ENCODE data around the gene CCDC97. TPM values are rescaled to one million over a fixed set of nuclear protein-coding genes. Genes with fewer than 3 reads are reported as not detected.

CCDC97 gene
- total RNA-seq, 1 donor from 2014 or later: 18.1 TPM

GRCh38 chr19:41274802-41275201 lies 35.2 kb upstream of the CCDC97 start:
- Histone ChIP-seq H3K27ac (ENCODE audit: low read depth, low read length) (no peak overlapping the region), H3K36me3 (ENCODE audit: insufficient read depth, low read length) (peaks cover 90% of the 10 kb centered on the region), H3K4me1 (ENCODE audit: insufficient read depth, low read length) (no peaks in the 10 kb centered on the region), H3K9me3 (ENCODE audit: insufficient read depth, low read depth, low read length) (no peaks in the 10 kb centered on the region), H3K27me3 (ENCODE audit: insufficient read depth, low read length) (no peaks in the 10 kb centered on the region), H3K9ac (ENCODE audit: low read length) (no peak overlapping the region), H3K4me2 (ENCODE audit: low read length) (no peak overlapping the region), H3K4me3 (ENCODE audit: insufficient read depth, low read depth, low read length) (no peak overlapping the region), H3K79me2 (ENCODE audit: insufficient read depth, low read length) (peaks cover 65% of the 10 kb centered on the region), H2AFZ (ENCODE audit: low read depth, low read length) (no peak overlapping the region), H4K20me1 (ENCODE audit: insufficient read depth, low read length) (peaks cover 71% of the 10 kb centered on the region)
- Mint-ChIP-seq H3K27me3 (ENCODE audit: low read depth, unreplicated experiment) (no peaks in the 10 kb centered on the region), H3K4me1 (ENCODE audit: low read depth, unreplicated experiment) (no peaks in the 10 kb centered on the region), H3K4me3 (ENCODE audit: unreplicated experiment) (no peak overlapping the region), H3K9me3 (ENCODE audit: unreplicated experiment) (no peaks in the 10 kb centered on the region), H3K36me3 (ENCODE audit: low read depth, unreplicated experiment) (peaks cover 24% of the 10 kb centered on the region), H3K27ac (ENCODE audit: unreplicated experiment) (peak overlapping the region; percentile 58)
- DNase-seq (ENCODE audit: low read depth) (no peak), FAIRE-seq (no peak)
- no peak for TF ChIP-seq EZH2 (IDR thresholded peaks at IDR 0.05; ENCODE audit: insufficient read depth, low read length)
- no peak for TF ChIP-seq CTCF (IDR thresholded peaks at IDR 0.05; ENCODE audit: insufficient read depth, low read depth, low read length)

GRCh38 chr19:41276231-41276630 lies 33.7 kb upstream of the CCDC97 start:
- Histone ChIP-seq H3K4me1 (ENCODE audit: insufficient read depth, low read length) (no peaks in the 10 kb centered on the region), H4K20me1 (ENCODE audit: insufficient read depth, low read length) (peaks cover 77% of the 10 kb centered on the region), H3K36me3 (ENCODE audit: insufficient read depth, low read length) (peaks cover 95% of the 10 kb centered on the region), H2AFZ (ENCODE audit: low read depth, low read length) (no peak overlapping the region), H3K79me2 (ENCODE audit: insufficient read depth, low read length) (peaks cover 56% of the 10 kb centered on the region), H3K27ac (ENCODE audit: low read depth, low read length) (no peak overlapping the region), H3K9ac (ENCODE audit: low read length) (no peak overlapping the region), H3K4me3 (ENCODE audit: insufficient read depth, low read depth, low read length) (no peak overlapping the region), H3K9me3 (ENCODE audit: insufficient read depth, low read depth, low read length) (no peaks in the 10 kb centered on the region), H3K4me2 (ENCODE audit: low read length) (no peak overlapping the region), H3K27me3 (ENCODE audit: insufficient read depth, low read length) (no peaks in the 10 kb centered on the region)
- no peak for FAIRE-seq
- DNase-seq (ENCODE audit: low read depth): no peak
- Mint-ChIP-seq H3K4me3 (ENCODE audit: unreplicated experiment) (peak overlapping the region; percentile 5), H3K9me3 (ENCODE audit: unreplicated experiment) (no peaks in the 10 kb centered on the region), H3K4me1 (ENCODE audit: low read depth, unreplicated experiment) (no peaks in the 10 kb centered on the region), H3K27ac (ENCODE audit: unreplicated experiment) (no peak overlapping the region), H3K36me3 (ENCODE audit: low read depth, unreplicated experiment) (peaks cover 21% of the 10 kb centered on the region), H3K27me3 (ENCODE audit: low read depth, unreplicated experiment) (no peaks in the 10 kb centered on the region)
- TF ChIP-seq CTCF (IDR thresholded peaks at IDR 0.05; ENCODE audit: insufficient read depth, low read depth, low read length) (no peak), EZH2 (IDR thresholded peaks at IDR 0.05; ENCODE audit: insufficient read depth, low read length) (no peak)

GRCh38 chr19:41278478-41278877 lies 31.5 kb upstream of the CCDC97 start:
- TF ChIP-seq CTCF (IDR thresholded peaks at IDR 0.05; ENCODE audit: insufficient read depth, low read depth, low read length) (no peak), EZH2 (IDR thresholded peaks at IDR 0.05; ENCODE audit: insufficient read depth, low read length) (no peak)
- Histone ChIP-seq H3K36me3 (ENCODE audit: insufficient read depth, low read length) (peaks cover 89% of the 10 kb centered on the region), H3K9me3 (ENCODE audit: insufficient read depth, low read depth, low read length) (no peaks in the 10 kb centered on the region), H3K4me3 (ENCODE audit: insufficient read depth, low read depth, low read length) (no peak overlapping the region), H3K9ac (ENCODE audit: low read length) (no peak overlapping the region), H3K27ac (ENCODE audit: low read depth, low read length) (no peak overlapping the region), H3K4me2 (ENCODE audit: low read length) (no peak overlapping the region), H3K79me2 (ENCODE audit: insufficient read depth, low read length) (peaks cover 41% of the 10 kb centered on the region), H3K27me3 (ENCODE audit: insufficient read depth, low read length) (no peaks in the 10 kb centered on the region), H3K4me1 (ENCODE audit: insufficient read depth, low read length) (no peaks in the 10 kb centered on the region), H4K20me1 (ENCODE audit: insufficient read depth, low read length) (peaks cover 62% of the 10 kb centered on the region), H2AFZ (ENCODE audit: low read depth, low read length) (no peak overlapping the region)
- H3K4me3 Mint-ChIP-seq (ENCODE audit: unreplicated experiment): no peak overlapping the region
- no peaks in the 10 kb centered on the region for H3K27me3 Mint-ChIP-seq (ENCODE audit: low read depth, unreplicated experiment)
- H3K9me3 Mint-ChIP-seq (ENCODE audit: unreplicated experiment): no peaks in the 10 kb centered on the region
- peaks cover 21% of the 10 kb centered on the region for H3K36me3 Mint-ChIP-seq (ENCODE audit: low read depth, unreplicated experiment)
- H3K4me1 Mint-ChIP-seq (ENCODE audit: low read depth, unreplicated experiment): no peaks in the 10 kb centered on the region
- DNase-seq (ENCODE audit: low read depth) (no peak), FAIRE-seq (no peak)
- H3K27ac Mint-ChIP-seq (ENCODE audit: unreplicated experiment): no peak overlapping the region
